ENCODE measurements around the gene CCRL2.
"Not testable (repeated sequence)": the region's sequence is repeated elsewhere in the genome, so short reads cannot be mapped to it uniquely, and the experiment has no call there.

DNA sequence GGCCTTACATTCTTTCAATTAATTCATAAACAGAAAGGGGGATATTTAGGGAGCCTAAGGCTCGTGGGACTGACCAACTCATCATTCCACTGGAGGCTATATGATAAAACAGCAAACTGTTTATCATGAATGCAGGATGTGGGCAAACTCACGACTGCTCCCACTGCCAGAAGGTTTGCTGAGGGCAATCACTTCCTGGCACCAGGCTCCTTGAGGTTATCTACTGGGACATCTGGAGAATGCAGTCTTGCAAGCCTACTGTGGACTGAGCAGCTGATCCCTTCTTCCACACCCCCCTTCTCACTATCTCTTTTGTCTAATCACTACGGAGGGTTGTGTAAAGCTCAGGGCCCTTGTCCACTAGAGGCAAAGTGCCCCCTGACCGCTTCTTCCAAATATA, 26.1 kb downstream of the CCRL2 start:
- TF ChIP-seq EZH2 (IDR thresholded peaks at IDR 0.05; ENCODE audit: insufficient read depth, poor library complexity, severe bottlenecking); EZH2phosphoT487 (IDR thresholded peaks at IDR 0.05; ENCODE audit: insufficient read depth, low read depth): not testable (repeated sequence)
